Measurements from ENCODE around the gene AMOTL1. TPM values are rescaled to one million over a fixed set of nuclear protein-coding genes. Genes with fewer than 3 reads are reported as not detected.

Gene AMOTL1
- total RNA-seq, 2 donors from 2014 or later, result 3.1 to 13.9 TPM

DNA sequence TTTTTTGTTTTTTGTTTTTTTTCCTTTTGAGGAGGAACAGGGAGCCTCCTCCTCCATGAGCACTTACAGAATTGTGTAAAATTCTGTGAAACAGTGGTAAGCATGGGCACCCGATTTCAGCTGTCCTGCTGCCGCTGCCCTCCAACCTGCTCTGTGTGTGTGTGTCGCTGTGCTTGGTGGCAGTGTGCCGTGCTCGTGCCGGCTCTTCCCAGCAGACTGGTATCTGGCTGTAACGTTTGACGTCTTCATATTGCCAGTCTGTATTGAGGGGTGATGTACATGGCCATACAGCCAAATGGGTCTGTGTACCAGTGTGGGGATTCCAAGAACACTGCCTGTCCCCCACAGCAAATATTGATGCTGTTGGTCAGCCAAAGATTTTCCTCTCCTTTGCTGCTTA lies 108.1 kb downstream of the AMOTL1 start:
- Histone ChIP-seq H3K27ac (no peak overlapping the region), H3K36me3 (no peaks in the 10 kb centered on the region), H3K27me3 (no peaks in the 10 kb centered on the region), H3K4me3 (no peak overlapping the region), H3K4me1 (no peaks in the 10 kb centered on the region), H3K9me3 (no peaks in the 10 kb centered on the region), H3K9ac (ENCODE audit: low read depth in 2 of 2, low read length in 2 of 2) (no peak overlapping the region)
- intact Hi-C loops (cut with DNase I), result no loop called here
- no peak for DNase-seq
- TF ChIP-seq, protein P1, sequence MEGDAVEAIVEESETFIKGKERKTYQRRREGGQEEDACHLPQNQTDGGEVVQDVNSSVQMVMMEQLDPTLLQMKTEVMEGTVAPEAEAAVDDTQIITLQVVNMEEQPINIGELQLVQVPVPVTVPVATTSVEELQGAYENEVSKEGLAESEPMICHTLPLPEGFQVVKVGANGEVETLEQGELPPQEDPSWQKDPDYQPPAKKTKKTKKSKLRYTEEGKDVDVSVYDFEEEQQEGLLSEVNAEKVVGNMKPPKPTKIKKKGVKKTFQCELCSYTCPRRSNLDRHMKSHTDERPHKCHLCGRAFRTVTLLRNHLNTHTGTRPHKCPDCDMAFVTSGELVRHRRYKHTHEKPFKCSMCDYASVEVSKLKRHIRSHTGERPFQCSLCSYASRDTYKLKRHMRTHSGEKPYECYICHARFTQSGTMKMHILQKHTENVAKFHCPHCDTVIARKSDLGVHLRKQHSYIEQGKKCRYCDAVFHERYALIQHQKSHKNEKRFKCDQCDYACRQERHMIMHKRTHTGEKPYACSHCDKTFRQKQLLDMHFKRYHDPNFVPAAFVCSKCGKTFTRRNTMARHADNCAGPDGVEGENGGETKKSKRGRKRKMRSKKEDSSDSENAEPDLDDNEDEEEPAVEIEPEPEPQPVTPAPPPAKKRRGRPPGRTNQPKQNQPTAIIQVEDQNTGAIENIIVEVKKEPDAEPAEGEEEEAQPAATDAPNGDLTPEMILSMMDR (IDR thresholded peaks at IDR 0.05), result no peak

DNA sequence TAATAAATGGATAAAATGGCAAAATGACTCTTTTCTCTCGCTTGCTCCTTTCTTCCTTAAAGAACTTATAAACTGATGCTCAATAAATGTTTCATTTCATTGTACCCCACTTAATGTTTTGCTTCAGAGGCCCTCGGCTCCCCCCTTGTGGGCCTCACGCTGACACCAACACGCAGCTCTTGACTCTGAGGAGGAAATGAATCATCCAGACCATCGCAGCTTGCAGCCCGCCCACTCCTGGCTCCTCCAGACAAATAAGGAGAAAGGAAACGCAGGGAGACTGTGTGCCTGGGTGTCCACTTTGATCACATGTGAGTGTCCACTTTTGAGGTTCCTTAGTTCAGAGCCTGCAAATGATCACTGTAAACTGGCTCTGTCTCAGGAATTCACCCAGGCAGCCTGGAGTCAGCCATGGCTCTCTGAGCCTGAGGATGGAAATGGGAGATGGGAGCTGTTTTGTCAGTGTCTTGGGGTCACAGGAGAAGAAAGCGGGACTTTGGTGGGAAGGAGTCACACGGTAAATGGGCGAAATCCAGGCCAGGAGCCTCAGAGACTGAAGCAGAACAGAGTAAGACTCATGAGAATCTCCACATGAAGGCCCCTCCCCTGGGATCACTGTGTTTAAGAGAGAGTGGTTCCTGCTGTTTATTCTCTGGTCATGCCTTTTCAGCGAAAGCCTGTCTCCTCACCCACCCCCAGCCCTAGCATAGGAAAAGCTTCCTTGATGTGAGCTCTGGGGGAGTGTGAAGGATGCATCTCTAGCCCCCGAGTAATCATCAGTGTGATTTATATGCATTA lies 108.7 kb downstream of the AMOTL1 start:
- Histone ChIP-seq H3K9me3 (no peaks in the 10 kb centered on the region), H3K9ac (ENCODE audit: low read depth in 2 of 2, low read length in 2 of 2) (no peak overlapping the region), H3K36me3 (no peaks in the 10 kb centered on the region), H3K4me1 (no peaks in the 10 kb centered on the region), H3K27me3 (no peaks in the 10 kb centered on the region), H3K4me3 (no peak overlapping the region), H3K27ac (peak overlapping the region; percentile 54)
- intact Hi-C loops (cut with DNase I), result no loop called here
- TF ChIP-seq, protein P1 (IDR thresholded peaks at IDR 0.05), result no peak
- peak; percentile 56 for DNase-seq

DNA sequence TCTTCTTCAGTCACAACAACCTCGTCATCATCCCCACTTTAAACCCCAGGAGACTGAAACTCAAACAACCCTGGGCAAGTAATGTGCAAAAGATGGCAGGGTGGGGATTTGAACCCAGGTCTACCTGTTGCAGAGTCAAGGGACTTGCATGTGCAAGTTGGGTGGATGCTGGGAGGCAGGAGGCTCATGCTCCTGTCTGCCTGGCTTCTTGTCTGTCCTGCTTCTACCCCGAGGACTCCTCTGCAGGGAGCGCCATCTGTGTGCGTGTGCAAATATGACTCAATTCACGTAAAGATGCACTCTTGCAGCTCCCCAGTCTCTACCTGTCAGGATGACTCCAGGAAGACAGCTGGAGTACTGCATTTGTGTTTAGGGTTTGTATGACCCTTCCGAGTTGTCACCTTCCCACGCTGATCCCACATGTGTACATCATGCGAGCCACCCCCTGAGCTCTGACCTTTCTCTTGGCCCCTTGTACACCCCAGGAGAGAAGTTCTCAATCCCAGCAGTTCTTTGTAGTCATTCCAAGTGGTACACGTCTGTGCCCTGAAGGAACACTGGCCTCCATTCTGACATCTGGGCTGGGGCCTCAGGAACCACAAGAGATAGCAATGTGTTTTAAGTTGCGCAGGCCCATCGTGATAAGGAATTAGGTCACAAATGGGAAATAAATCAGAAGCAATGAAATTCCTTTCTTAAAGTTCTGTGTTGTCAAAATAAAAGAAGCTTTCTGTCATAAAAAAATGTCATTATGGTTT lies 109.5 kb downstream of the AMOTL1 start:
- TF ChIP-seq, protein P1 (IDR thresholded peaks at IDR 0.05), result no peak
- Histone ChIP-seq H3K36me3 (no peaks in the 10 kb centered on the region), H3K4me1 (no peaks in the 10 kb centered on the region), H3K9ac (ENCODE audit: low read depth in 2 of 2, low read length in 2 of 2) (no peak overlapping the region), H3K27ac (peak overlapping the region; percentile 54), H3K9me3 (no peaks in the 10 kb centered on the region), H3K4me3 (no peak overlapping the region), H3K27me3 (no peaks in the 10 kb centered on the region)
- intact Hi-C loops (cut with DNase I), result no loop called here
- DNase-seq, result no peak

DNA sequence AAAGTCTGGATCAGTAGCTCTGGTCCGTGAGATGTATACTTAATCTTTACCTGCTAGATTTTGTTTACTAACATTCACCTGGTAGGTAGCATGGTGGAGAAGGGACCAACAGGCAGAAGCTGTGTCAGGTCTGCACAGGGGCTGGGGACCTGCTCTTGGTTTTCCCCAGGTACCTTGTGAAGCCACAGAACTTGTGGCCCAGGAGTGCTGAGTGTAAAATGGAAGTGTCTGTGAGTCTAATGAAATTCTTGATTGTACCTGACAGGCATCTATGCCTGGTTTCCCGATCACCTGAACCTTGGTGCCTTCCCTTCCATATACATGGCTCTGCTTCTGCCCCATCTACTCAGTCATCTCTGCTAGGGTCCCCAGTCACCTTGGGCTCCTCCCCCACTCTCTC lies 110.8 kb downstream of the AMOTL1 start:
- no peaks in the 10 kb centered on the region for H3K9me3 ChIP-seq
- no peaks in the 10 kb centered on the region for H3K36me3 ChIP-seq
- TF ChIP-seq, protein P1 (IDR thresholded peaks at IDR 0.05), result no peak

DNA sequence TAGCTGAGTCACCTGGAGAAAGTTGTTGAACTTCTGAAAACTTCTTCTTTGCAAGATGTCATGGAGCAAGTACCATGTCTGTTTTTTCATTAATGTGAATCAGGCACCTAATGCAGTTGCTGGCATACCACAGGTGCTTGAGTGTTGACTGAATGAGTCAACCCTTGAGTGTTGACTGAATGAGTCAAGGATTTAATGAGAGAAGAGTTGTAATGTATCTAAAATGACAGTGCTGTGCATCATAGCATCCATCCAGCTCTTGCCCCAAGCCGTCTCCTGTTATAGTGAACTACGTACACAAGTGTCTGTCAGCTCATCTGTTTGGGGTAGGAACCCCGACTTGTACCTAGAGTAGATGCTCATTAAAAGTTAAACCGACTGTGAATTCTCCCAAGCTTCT lies 112.1 kb downstream of the AMOTL1 start:
- H3K9ac ChIP-seq (ENCODE audit: low read depth in 2 of 2, low read length in 2 of 2), result no peak overlapping the region
- H3K36me3 ChIP-seq, result no peaks in the 10 kb centered on the region
- no peak overlapping the region for H3K27ac ChIP-seq
- no peak overlapping the region for H3K4me3 ChIP-seq
- H3K9me3 ChIP-seq, result no peaks in the 10 kb centered on the region
- no peaks in the 10 kb centered on the region for H3K27me3 ChIP-seq
- TF ChIP-seq, protein P1 (IDR thresholded peaks at IDR 0.05), result no peak
- no peaks in the 10 kb centered on the region for H3K4me1 ChIP-seq
- DNase-seq, result no peak
- intact Hi-C loops (cut with DNase I), result no loop called here

More for the DNA sequence above, 110.8 kb downstream of the AMOTL1 start:
- intact Hi-C loops (cut with DNase I), result no loop called here
- Histone ChIP-seq H3K4me1 (no peaks in the 10 kb centered on the region), H3K4me3 (no peak overlapping the region), H3K27me3 (no peaks in the 10 kb centered on the region), H3K27ac (no peak overlapping the region), H3K9ac (ENCODE audit: low read depth in 2 of 2, low read length in 2 of 2) (no peak overlapping the region)
- DNase-seq, result no peak
